PC-9 (cell line): Measurements from ENCODE around the gene DPH1.

Source experiments
- EZH2 ChIP-seq: fragments of 200-600 bp; sonication (generic); IDR thresholded peaks from 2 replicates; pipeline ENCODE4 v1.8.0; 2017; ENCODE audit warnings: antibody characterized with exemption, low read depth
- TF ChIP-seq, protein P1 (sequence below): fragments of 200-600 bp; sonication (generic); conservative IDR thresholded peaks from 2 replicates; pipeline ENCODE4 v1.6.1; 2017; ENCODE audit warnings: mixed run types, antibody characterized with exemption, mild to moderate bottlenecking, moderate library complexity

DNA sequence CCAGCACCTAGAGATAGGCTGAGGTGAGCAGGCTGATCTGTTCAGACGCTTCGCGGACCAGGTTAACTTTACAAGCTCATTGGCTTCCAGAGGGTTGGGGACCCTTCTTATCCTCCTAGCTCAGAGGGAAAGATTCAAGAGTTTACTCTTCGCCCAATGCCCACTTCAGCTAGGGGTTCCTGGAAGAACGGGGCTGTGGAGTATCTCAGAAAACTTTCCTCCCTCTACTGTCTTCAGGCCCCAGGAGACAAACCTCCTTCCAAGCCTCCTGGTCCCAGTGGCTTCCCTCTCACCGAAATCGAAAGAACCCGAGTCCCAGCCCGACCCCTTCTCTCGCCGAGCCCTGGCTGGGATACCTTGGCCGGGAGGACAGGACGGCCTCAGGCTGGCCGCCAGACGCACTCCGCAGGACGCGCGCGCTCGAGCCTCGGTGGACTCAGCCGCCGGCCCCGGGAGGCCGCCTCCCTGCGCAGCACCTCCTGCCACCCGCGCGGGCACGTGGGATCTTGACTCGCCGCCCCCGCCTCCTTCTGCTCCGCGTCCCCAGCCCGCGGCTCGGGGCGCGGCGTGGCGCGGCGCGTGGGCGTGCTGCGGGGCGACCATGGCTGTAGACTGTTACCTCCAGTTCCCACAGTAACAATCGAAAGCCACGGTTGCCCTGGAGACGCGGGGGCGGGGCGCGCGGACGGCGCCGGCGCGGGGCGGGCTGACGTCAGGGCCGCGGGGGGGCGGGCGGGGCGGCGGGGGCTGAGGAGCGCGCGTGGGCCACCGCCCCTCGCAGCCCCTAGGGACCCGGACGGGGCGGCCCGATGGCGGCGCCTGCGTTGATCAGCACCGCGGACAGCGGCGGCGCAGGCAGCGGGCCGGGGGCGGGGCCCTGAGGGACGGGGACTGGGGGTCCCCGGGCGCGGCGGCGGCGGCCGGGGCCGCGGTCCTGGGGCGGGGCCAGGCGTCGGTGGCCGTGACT lies 19.7 kb downstream of the DPH1 start:
- TF ChIP-seq, protein P1, sequence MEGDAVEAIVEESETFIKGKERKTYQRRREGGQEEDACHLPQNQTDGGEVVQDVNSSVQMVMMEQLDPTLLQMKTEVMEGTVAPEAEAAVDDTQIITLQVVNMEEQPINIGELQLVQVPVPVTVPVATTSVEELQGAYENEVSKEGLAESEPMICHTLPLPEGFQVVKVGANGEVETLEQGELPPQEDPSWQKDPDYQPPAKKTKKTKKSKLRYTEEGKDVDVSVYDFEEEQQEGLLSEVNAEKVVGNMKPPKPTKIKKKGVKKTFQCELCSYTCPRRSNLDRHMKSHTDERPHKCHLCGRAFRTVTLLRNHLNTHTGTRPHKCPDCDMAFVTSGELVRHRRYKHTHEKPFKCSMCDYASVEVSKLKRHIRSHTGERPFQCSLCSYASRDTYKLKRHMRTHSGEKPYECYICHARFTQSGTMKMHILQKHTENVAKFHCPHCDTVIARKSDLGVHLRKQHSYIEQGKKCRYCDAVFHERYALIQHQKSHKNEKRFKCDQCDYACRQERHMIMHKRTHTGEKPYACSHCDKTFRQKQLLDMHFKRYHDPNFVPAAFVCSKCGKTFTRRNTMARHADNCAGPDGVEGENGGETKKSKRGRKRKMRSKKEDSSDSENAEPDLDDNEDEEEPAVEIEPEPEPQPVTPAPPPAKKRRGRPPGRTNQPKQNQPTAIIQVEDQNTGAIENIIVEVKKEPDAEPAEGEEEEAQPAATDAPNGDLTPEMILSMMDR = no peak
- TF ChIP-seq EZH2 = no peak
